Astrocyte (in vitro differentiated cells and primary cell): ENCODE data around the gene HYAL2. TPM values are rescaled to one million over a fixed set of nuclear protein-coding genes. Genes with fewer than 3 reads are reported as not detected.

Experiments
- DNase-seq: peaks from one replicate; pipeline ENCODE4 v3.0.0-alpha.2; 2010; ENCODE audit warnings: low read depth
- FAIRE-seq: peaks from 2 replicates; lab custom pipeline; 2011; peaks lifted over from hg19 to GRCh38; lab: Jason Lieb, UNC
- H2AFZ ChIP-seq: 2 replicates; pipeline ENCODE4 v1.6.0; 2012; ENCODE audit warnings: low read depth, low read length, inconsistent platforms
- H3K27ac ChIP-seq: 2 replicates; pipeline ENCODE4 v1.5.1; 2011; ENCODE audit warnings: low read depth, low read length, inconsistent platforms
- H3K27me3 ChIP-seq: 2 replicates; pipeline ENCODE4 v1.6.0; 2011; ENCODE audit warnings: low read length, inconsistent platforms; ENCODE audit not compliant: insufficient read depth
- H3K36me3 ChIP-seq: 2 replicates; pipeline ENCODE4 v1.5.1; 2011; ENCODE audit warnings: low read length, inconsistent platforms; ENCODE audit not compliant: insufficient read depth
- H3K4me1 ChIP-seq: 2 replicates; pipeline ENCODE4 v1.5.1; 2011; ENCODE audit warnings: low read length, inconsistent platforms; ENCODE audit not compliant: insufficient read depth
- H3K4me2 ChIP-seq: 2 replicates; pipeline ENCODE4 v1.6.0; 2012; ENCODE audit warnings: low read length, inconsistent platforms
- H3K4me3 ChIP-seq: 2 replicates; pipeline ENCODE4 v1.5.1; 2011; ENCODE audit warnings: low read depth, mild to moderate bottlenecking, low read length, inconsistent platforms; ENCODE audit not compliant: insufficient read depth
- H3K79me2 ChIP-seq: 2 replicates; pipeline ENCODE4 v1.6.0; 2012; ENCODE audit warnings: mild to moderate bottlenecking, low read length, inconsistent platforms; ENCODE audit not compliant: insufficient read depth
- H3K9ac ChIP-seq: 2 replicates; pipeline ENCODE4 v1.6.0; 2012; ENCODE audit warnings: mild to moderate bottlenecking, low read length, inconsistent platforms
- H3K9me3 ChIP-seq: 2 replicates; pipeline ENCODE4 v1.5.1; 2012; ENCODE audit warnings: low read depth, mild to moderate bottlenecking, low read length, inconsistent platforms; ENCODE audit not compliant: insufficient read depth
- H4K20me1 ChIP-seq: 2 replicates; pipeline ENCODE4 v1.6.0; 2012; ENCODE audit warnings: low read length, inconsistent platforms; ENCODE audit not compliant: insufficient read depth
- H3K27ac Mint-ChIP-seq: one replicate; pipeline ENCODE4 v1.8.0; 2021; ENCODE audit warnings: mild to moderate bottlenecking, mixed read lengths; ENCODE audit not compliant: unreplicated experiment
- H3K27me3 Mint-ChIP-seq: one replicate; pipeline ENCODE4 v1.8.0; 2021; ENCODE audit warnings: low read depth, mixed read lengths; ENCODE audit not compliant: unreplicated experiment
- H3K36me3 Mint-ChIP-seq: one replicate; pipeline ENCODE4 v1.8.0; 2021; ENCODE audit warnings: low read depth, mixed read lengths; ENCODE audit not compliant: unreplicated experiment
- H3K4me1 Mint-ChIP-seq: one replicate; pipeline ENCODE4 v1.8.0; 2021; ENCODE audit warnings: low read depth, mixed read lengths; ENCODE audit not compliant: unreplicated experiment
- H3K4me3 Mint-ChIP-seq: one replicate; pipeline ENCODE4 v1.8.0; 2021; ENCODE audit warnings: mild to moderate bottlenecking, moderate library complexity, mixed read lengths; ENCODE audit not compliant: unreplicated experiment
- H3K9me3 Mint-ChIP-seq: one replicate; pipeline ENCODE4 v1.8.0; 2021; ENCODE audit warnings: mild to moderate bottlenecking, mixed read lengths; ENCODE audit not compliant: unreplicated experiment
- CTCF ChIP-seq: IDR thresholded peaks from 2 replicates; pipeline ENCODE4 v1.5.1; 2011; ENCODE audit warnings: low read depth, mild to moderate bottlenecking, inconsistent platforms, low read length, moderate library complexity; ENCODE audit not compliant: insufficient read depth
- EZH2 ChIP-seq: IDR thresholded peaks from 2 replicates; pipeline ENCODE4 v1.6.1; 2012; ENCODE audit warnings: mild to moderate bottlenecking, low read length, inconsistent platforms; ENCODE audit not compliant: insufficient read depth
- total RNA-seq: library from RNA; stranded (reverse); gene quantifications from 2 replicates; pipeline ENCODE4 v1.2.1, GENCODE V29; 2021

HYAL2 gene
- total RNA-seq, 1 donor from 2014 or later = 42.9 TPM

- Histone ChIP-seq H3K27ac (peak overlapping the region; percentile 47), H3K27me3 (no peaks in the 10 kb centered on the region), H3K79me2 (peaks cover 46% of the 10 kb centered on the region), H3K9me3 (no peaks in the 10 kb centered on the region), H3K9ac (peak overlapping the region; percentile 95), H3K4me3 (peak overlapping the region; percentile 86), H2AFZ (no peak overlapping the region), H3K36me3 (peaks cover 33% of the 10 kb centered on the region), H3K4me2 (peak overlapping the region; percentile 99), H4K20me1 (peaks cover 27% of the 10 kb centered on the region), H3K4me1 (peaks cover 16% of the 10 kb centered on the region)
- DNase-seq = no peak
- Mint-ChIP-seq H3K4me3 (peak overlapping the region; percentile 94), H3K27ac (peak overlapping the region; percentile 89), H3K36me3 (peaks cover 10% of the 10 kb centered on the region), H3K9me3 (no peaks in the 10 kb centered on the region), H3K4me1 (peaks cover 14% of the 10 kb centered on the region), H3K27me3 (no peaks in the 10 kb centered on the region)
- no peak for FAIRE-seq
- no peak for TF ChIP-seq EZH2
- TF ChIP-seq CTCF = no peak
Measured at GRCh38 chr3:50327129-50327528, 4.6 kb upstream of the HYAL2 start.

- no peak overlapping the region for H3K27ac ChIP-seq
- H3K9me3 ChIP-seq = no peaks in the 10 kb centered on the region
- no peak for FAIRE-seq
- Mint-ChIP-seq H3K4me3 (peak overlapping the region; percentile 94), H3K36me3 (peaks cover 10% of the 10 kb centered on the region), H3K9me3 (no peaks in the 10 kb centered on the region), H3K27ac (peak overlapping the region; percentile 34), H3K4me1 (peaks cover 14% of the 10 kb centered on the region), H3K27me3 (no peaks in the 10 kb centered on the region)
- peaks cover 36% of the 10 kb centered on the region for H3K79me2 ChIP-seq
- H3K9ac ChIP-seq = no peak overlapping the region
- TF ChIP-seq CTCF (no peak), EZH2 (no peak)
- H4K20me1 ChIP-seq = peaks cover 18% of the 10 kb centered on the region
- H3K4me1 ChIP-seq = peaks cover 20% of the 10 kb centered on the region
- no peak overlapping the region for H2AFZ ChIP-seq
- H3K4me3 ChIP-seq = no peak overlapping the region
- H3K4me2 ChIP-seq = no peak overlapping the region
- H3K36me3 ChIP-seq = peaks cover 23% of the 10 kb centered on the region
- no peak for DNase-seq
- H3K27me3 ChIP-seq = no peaks in the 10 kb centered on the region
Measured at GRCh38 chr3:50326182-50326541, 3.6 kb upstream of the HYAL2 start.

GRCh38 chr3:50325497-50326181 lies 3.1 kb upstream of the HYAL2 start:
- H3K4me3 Mint-ChIP-seq = no peak overlapping the region
- H3K36me3 Mint-ChIP-seq = peaks cover 5% of the 10 kb centered on the region

More at GRCh38 chr3:50325497-50326181, 3.1 kb upstream of the HYAL2 start:
- FAIRE-seq (no peak), DNase-seq (no peak)
- no peaks in the 10 kb centered on the region for H3K9me3 Mint-ChIP-seq
- Histone ChIP-seq H3K9me3 (no peaks in the 10 kb centered on the region), H3K79me2 (peaks cover 36% of the 10 kb centered on the region), H3K36me3 (peaks cover 18% of the 10 kb centered on the region), H4K20me1 (peaks cover 14% of the 10 kb centered on the region), H3K4me3 (no peak overlapping the region), H2AFZ (no peak overlapping the region), H3K4me2 (no peak overlapping the region), H3K4me1 (peaks cover 21% of the 10 kb centered on the region), H3K27me3 (no peaks in the 10 kb centered on the region), H3K9ac (no peak overlapping the region), H3K27ac (no peak overlapping the region)
- H3K27ac Mint-ChIP-seq = peak overlapping the region; percentile 34
- TF ChIP-seq EZH2 = no peak
- TF ChIP-seq CTCF = no peak
- no peaks in the 10 kb centered on the region for H3K27me3 Mint-ChIP-seq
- H3K4me1 Mint-ChIP-seq = peaks cover 14% of the 10 kb centered on the region
